GM12878 (cell line): Measurements from ENCODE around the gene HMGB2. TPM values are rescaled to one million over a fixed set of nuclear protein-coding genes. Genes with fewer than 3 reads are reported as not detected.

Experiments
- ATAC-seq: fragments of 200-7000 bp; cut with Tn5 transposase; 3 replicates; pipeline ENCODE4 v1.9.1; 2020; ENCODE audit warnings: mild to moderate bottlenecking, moderate library complexity
- BruUV-seq: library from RNA; stranded (reverse); fragments of 400-500 nt; replicated peaks from 2 replicates; lab custom pipeline; 2021; lab: Mats Ljungman, UMichigan
- CTCF ChIA-PET: fragments of 300-600 bp; sonication (Branson Sonifier 250); formaldehyde crosslinking; extraction: SDS; loops from one replicate; lab custom pipeline; 2021; ENCODE audit warnings: inconsistent platforms; lab: Yijun Ruan, JAX
- POLR2A ChIA-PET: fragments of 350-600 bp; formaldehyde crosslinking; extraction: SDS; loops from one replicate; lab custom pipeline; 2021; ENCODE audit warnings: inconsistent platforms; lab: Charles Lee
- RAD21 ChIA-PET: fragments of 300-600 bp; sonication (Branson Sonifier 250); formaldehyde crosslinking; loops from one replicate; lab custom pipeline; 2023; ENCODE audit warnings: antibody characterized with exemption; ENCODE audit not compliant: unreplicated experiment; lab: Charles Lee
- SMC1A ChIA-PET: fragments of 300-600 bp; sonication (Branson Sonifier 250); formaldehyde crosslinking; loops from one replicate; lab custom pipeline; 2023; ENCODE audit not compliant: unreplicated experiment, uncharacterized antibody; lab: Charles Lee
- DNase-seq: peaks from one replicate; pipeline ENCODE4 v3.0.0-alpha.2; 2011; ENCODE audit warnings: low read depth, low spot score
- FAIRE-seq: peaks from 3 replicates; lab custom pipeline; 2011; peaks lifted over from hg19 to GRCh38; lab: Jason Lieb, UNC
- H2AFZ ChIP-seq: 2 replicates; pipeline ENCODE4 v1.6.0; 2011; ENCODE audit warnings: low read depth, low read length, control low read depth; ENCODE audit not compliant: control insufficient read depth
- H3K27ac ChIP-seq: 2 replicates; pipeline ENCODE4 v1.5.1; 2011; ENCODE audit warnings: control low read depth; ENCODE audit not compliant: control insufficient read depth, insufficient read depth
- H3K27me3 ChIP-seq, 2 experiments: replicated peaks in 1 of 2; 2 replicates each; pipeline versions ENCODE4 v1.6.0 to v1.6.1; 2011; ENCODE audit warnings: low read length in 1 of 2; ENCODE audit not compliant: control insufficient read depth in 2 of 2, insufficient read depth in 2 of 2
- H3K36me3 ChIP-seq, 2 experiments: 2 replicates each; pipeline ENCODE4 v1.5.1; 2011; ENCODE audit warnings: low read length in 1 of 2; ENCODE audit not compliant: control insufficient read depth in 2 of 2, insufficient read depth in 2 of 2
- H3K4me1 ChIP-seq: 2 replicates; pipeline ENCODE4 v1.6.1; 2011; ENCODE audit warnings: mild to moderate bottlenecking, low read length, moderate library complexity, mixed read lengths; ENCODE audit not compliant: control insufficient read depth, insufficient read depth
- H3K4me2 ChIP-seq: 2 replicates; pipeline ENCODE4 v1.6.0; 2011; ENCODE audit warnings: control low read depth; ENCODE audit not compliant: control insufficient read depth, insufficient read depth
- H3K4me3 ChIP-seq: fragments of 200-600 bp; sonication (generic); 2 replicates; pipeline ENCODE4 v1.5.1; 2016
- H3K79me2 ChIP-seq: 2 replicates; pipeline ENCODE4 v1.6.0; 2011; ENCODE audit warnings: low read length; ENCODE audit not compliant: control insufficient read depth, insufficient read depth
- H3K9ac ChIP-seq: 2 replicates; pipeline ENCODE4 v1.8.0; 2011; ENCODE audit warnings: low read length, control low read depth, mixed read lengths; ENCODE audit not compliant: control insufficient read depth, insufficient read depth
- H3K9me3 ChIP-seq: replicated peaks from 3 replicates; pipeline ENCODE4 v1.5.1; 2011; ENCODE audit warnings: mild to moderate bottlenecking, low read length; ENCODE audit not compliant: control insufficient read depth, insufficient read depth
- H4K20me1 ChIP-seq: 2 replicates; pipeline ENCODE4 v1.6.0; 2011; ENCODE audit not compliant: control insufficient read depth, insufficient read depth
- BACH1 ChIP-seq: fragments of 450-650 bp; IDR thresholded peaks from 2 replicates; pipeline ENCODE4 v1.6.1; 2017; ENCODE audit warnings: mild to moderate bottlenecking, borderline replicate concordance
- BCL3 ChIP-seq: IDR thresholded peaks from 2 replicates; pipeline ENCODE4 v1.6.1; 2011; ENCODE audit warnings: borderline replicate concordance, low read depth, mild to moderate bottlenecking, moderate library complexity, low read length; ENCODE audit not compliant: insufficient read depth, poor library complexity, severe bottlenecking
- CEBPB ChIP-seq, 2 experiments: fragments of 150-350 bp in 1 of 2; IDR thresholded peaks; 2 replicates each; pipeline ENCODE4 v1.6.1; 2012 to 2014; ENCODE audit warnings: low read depth in 2 of 2, low read length in 2 of 2, borderline replicate concordance in 1 of 2, inconsistent platforms in 1 of 2
- CHD1 ChIP-seq: IDR thresholded peaks from 2 replicates; pipeline ENCODE4 v1.6.1; 2012; ENCODE audit warnings: low read depth, low read length, improper control_type of control experiment
- EP300 ChIP-seq, 2 experiments: fragments of 150-350 bp in 1 of 2; IDR thresholded peaks; 2 replicates each; pipeline ENCODE4 v1.6.1; 2011 to 2012; ENCODE audit warnings: low read depth in 2 of 2, low read length in 2 of 2, borderline replicate concordance in 1 of 2, improper control_type of control experiment in 1 of 2, inconsistent platforms in 1 of 2; ENCODE audit not compliant: control insufficient read depth in 1 of 2
- ETV6 ChIP-seq, 2 experiments: fragments of 450-650 bp in 1 of 2; IDR thresholded peaks in 1 of 2; conservative IDR thresholded peaks in 1 of 2; 2 replicates each; pipeline ENCODE4 v1.6.1; 2014; ENCODE audit warnings: antibody characterized with exemption in 1 of 2, borderline replicate concordance in 1 of 2, low read depth in 1 of 2, mild to moderate bottlenecking in 1 of 2, moderate library complexity in 1 of 2
- MYB ChIP-seq: fragments of 150-350 bp; IDR thresholded peaks from 2 replicates; pipeline ENCODE4 v1.6.1; 2014; ENCODE audit warnings: mild to moderate bottlenecking, low read depth, low read length, borderline replicate concordance
- NFIC ChIP-seq: IDR thresholded peaks from 2 replicates; pipeline ENCODE4 v1.6.1; 2012; ENCODE audit warnings: low read depth, mild to moderate bottlenecking, inconsistent platforms, low read length, moderate library complexity
- NR2C2 ChIP-seq: IDR thresholded peaks from 2 replicates; pipeline ENCODE4 v1.6.1; 2011; ENCODE audit warnings: borderline replicate concordance, low read depth; ENCODE audit not compliant: control insufficient read depth, insufficient read length
- REST ChIP-seq: IDR thresholded peaks from 2 replicates; pipeline ENCODE4 v1.6.1; 2012; ENCODE audit warnings: mild to moderate bottlenecking, low read depth, low read length
- SIN3A ChIP-seq: IDR thresholded peaks from 2 replicates; pipeline ENCODE4 v1.6.1; 2012; ENCODE audit warnings: low read depth, low read length, improper control_type of control experiment
- SMARCA5 ChIP-seq: fragments of 450-650 bp; IDR thresholded peaks from 2 replicates; pipeline ENCODE4 v1.6.1; 2017; ENCODE audit warnings: mild to moderate bottlenecking
- TCF12 ChIP-seq: IDR thresholded peaks from 2 replicates; pipeline ENCODE4 v1.6.1; 2011; ENCODE audit warnings: low read depth, mild to moderate bottlenecking, low read length
- ZNF207 ChIP-seq: fragments of 450-650 bp; IDR thresholded peaks from 2 replicates; pipeline ENCODE4 v1.6.1; 2014; ENCODE audit warnings: antibody characterized with exemption, mild to moderate bottlenecking, borderline replicate concordance
- ZNF274 ChIP-seq: IDR thresholded peaks from one replicate; pipeline ENCODE4 v1.8.0; 2011; ENCODE audit not compliant: insufficient read length, insufficient read depth
- WGBS: methylation state at CpG from one replicate; pipeline ENCODE4 v1.1.6; 2016; ENCODE audit warnings: low lambda C conversion rate; ENCODE audit not compliant: insufficient replicate concordance, insufficient coverage; ENCODE audit errors: missing lambda C conversion rate; 5-methylcytosine and 5-hydroxymethylcytosine counted together
- in situ Hi-C: fragments of 300-500 bp; cut with MboI; formaldehyde crosslinking; loops from 9 replicates; pipeline ENCODE4 v1.14.3; 2018; ENCODE audit warnings: mixed read lengths
- intact Hi-C: fragments of 100-400 bp; cut with micrococcal nuclease; formaldehyde crosslinking; loops from one replicate; pipeline ENCODE4 v1.14.2; 2022; ENCODE audit not compliant: unreplicated experiment
- polyA plus RNA-seq, 11 experiments: library from polyadenylated mRNA; depleted of rRNA in 4 of 11; unstranded in 6 of 11; stranded (reverse) in 5 of 11; fragments of >200 nt; fragmentation: Nextera tagmentation in 4 of 11; fragmentation: Illumina TruSeq in 1 of 11; extraction: Ambion mirVana in 4 of 11; extraction: Trizol in 1 of 11; gene quantifications; 1 replicate in 1 of 11; 2 replicates in 10 of 11; pipeline versions ENCODE4 v1.2.1 to v1.2.3, GENCODE V29; 2011 to 2016; ENCODE audit warnings: inconsistent platforms in 2 of 11, missing spikeins in 2 of 11, low read depth in 1 of 11
- total RNA-seq, 4 experiments: library from RNA; depleted of rRNA in 3 of 4; stranded (reverse); fragments of >200 nt in 3 of 4; fragmentation: Illumina TruSeq in 1 of 4; extraction: Trizol in 1 of 4; gene quantifications; 2 replicates each; pipeline versions ENCODE4 v1.2.1 to v1.2.3, GENCODE V29; 2013 to 2021
- TF ChIP-seq, protein P1 (sequence below): IDR thresholded peaks from 2 replicates; pipeline ENCODE4 v1.6.1; 2012; ENCODE audit warnings: low read depth, low read length, improper control_type of control experiment

HMGB2 gene
- total and polyA plus RNA-seq, 10 of the 15 experiments (the other 5 are each of a cell fraction or from before 2014, with no cell fraction given): 260 to 961 (median 668) TPM

- no TSS peak for BruUV-seq
- RAD21 ChIA-PET: interaction anchor here (0.9 to 9.0 kb wide), 6 partner anchors 38 to 201 kb away, joined by 3 to 145 read pairs (median 3); partner anchors contain the start of gene HMGB2
- H3K27ac ChIP-seq: peak overlapping the region; percentile 73
- TF ChIP-seq BCL3 (no peak), SIN3A (no peak), MYB (no peak), REST (no peak), ZNF274 (no peak), BACH1 (no peak), CEBPB (IDR thresholded peaks at IDR 0.05; ENCODE audit: borderline replicate concordance in 1 of 2, low read depth in 2 of 2, low read length in 2 of 2) (no peak), SMARCA5 (0 out of 2 replicates have a peak, but pooled peaks have one; percentile 4), ZNF207 (no peak), EP300 (IDR thresholded peaks at IDR 0.05; ENCODE audit: borderline replicate concordance in 1 of 2, control insufficient read depth in 1 of 2, low read depth in 2 of 2, low read length in 2 of 2) (no peak), NFIC (no peak), CHD1 (no peak), ETV6 (conservative IDR thresholded peaks at IDR 0.05 in 1 of 2, IDR thresholded peaks at IDR 0.05 in 1 of 2; ENCODE audit: borderline replicate concordance in 1 of 2, low read depth in 1 of 2) (no peak), NR2C2 (no peak), TCF12 (no peak)
- TF ChIP-seq, protein P1, sequence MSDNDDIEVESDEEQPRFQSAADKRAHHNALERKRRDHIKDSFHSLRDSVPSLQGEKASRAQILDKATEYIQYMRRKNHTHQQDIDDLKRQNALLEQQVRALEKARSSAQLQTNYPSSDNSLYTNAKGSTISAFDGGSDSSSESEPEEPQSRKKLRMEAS: no peak
Observed at GRCh38 chr4:173371292-173372192, 37.4 kb upstream of the HMGB2 start.

More at GRCh38 chr4:173371292-173372192, 37.4 kb upstream of the HMGB2 start:
- Histone ChIP-seq H3K4me2 (peak overlapping the region; percentile 19), H4K20me1 (no peaks in the 10 kb centered on the region), H3K4me1 (peaks cover 8% of the 10 kb centered on the region), H3K79me2 (peaks cover 75% of the 10 kb centered on the region), H3K9ac (peak overlapping the region; percentile 81), H2AFZ (peak overlapping the region; percentile 91), H3K27me3 (no peaks in the 10 kb centered on the region), H3K9me3 (no peaks in the 10 kb centered on the region), H3K4me3 (peak overlapping the region; percentile 99), H3K36me3 (0 out of 4 replicates have a peak, but pooled peaks cover 0 to 4% of the 10 kb centered on the region in 2 experiments)
- in situ Hi-C loops (no loop called here), intact Hi-C loops (loop anchor here (5.0 kb wide), 1 partner anchor 911 kb away; the partner anchor contains the start of genes CEP44 and FBXO8)
- CTCF ChIA-PET: interaction anchor here (0.8 to 3.9 kb wide), 12 partner anchors 11 to 110 kb away, joined by 3 to 21 read pairs (median 4); no protein-coding TSS in a partner anchor
- POLR2A ChIA-PET: interaction anchor here (0.6 to 14.6 kb wide), 16 partner anchors 12 to 911 kb away, joined by 3 to 472 read pairs (median 4); partner anchors contain the start of genes GALNT7 and HMGB2
- DNase-seq (no peak), FAIRE-seq (no peak), ATAC-seq (peak; percentile 20)
- under 1% methylated on average over 34 of the region's 68 CpGs for WGBS
- SMC1A ChIA-PET: interaction anchor here (0.6 to 13.8 kb wide), 12 partner anchors 9 to 116 kb away, joined by 3 to 232 read pairs (median 4); partner anchors contain the start of gene HMGB2
